OCI-LY3 (cell line): Measurements from ENCODE around the gene SNAP25.
A peak's percentile ranks its signal among the peaks of the same experiment; 100 is the strongest.

ENCODE experiments used
- H2AFZ ChIP-seq: fragments of 200-600, 300-600 bp; shearing (Covaris generic); 2 replicates; pipeline ENCODE4 v1.6.0; 2014; ENCODE audit warnings: antibody characterized with exemption, low read depth, low read length
- H3K27ac ChIP-seq: fragments of 200-600, 300-600 bp; sonication (generic); 2 replicates; pipeline ENCODE4 v1.5.1; 2014; ENCODE audit warnings: mild to moderate bottlenecking, low read length, moderate library complexity, mixed read lengths
- H3K27me3 ChIP-seq: fragments of 200-600, 300-600 bp; sonication (generic); 2 replicates; pipeline ENCODE4 v1.6.1; 2014; ENCODE audit warnings: low read depth, low read length, mixed read lengths
- H3K36me3 ChIP-seq: fragments of 200-600, 300-600 bp; sonication (generic); replicated peaks from 2 replicates; pipeline ENCODE3; 2014; ENCODE audit warnings: low read depth, low read length, mixed read lengths
- H3K4me1 ChIP-seq: fragments of 300-600, 200-600 bp; sonication (generic); 2 replicates; pipeline ENCODE4 v1.6.1; 2014; ENCODE audit warnings: low read length, mixed read lengths
- H3K4me2 ChIP-seq: fragments of 200-600, 300-600 bp; sonication (generic); 2 replicates; pipeline ENCODE4 v1.6.1; 2014; ENCODE audit warnings: low read length, mixed read lengths
- H3K4me3 ChIP-seq: fragments of 300-600, 200-600 bp; sonication (generic); 2 replicates; pipeline ENCODE4 v1.5.1; 2014; ENCODE audit warnings: antibody characterized with exemption, mild to moderate bottlenecking, low read length, moderate library complexity
- H3K79me2 ChIP-seq: fragments of 300-600, 200-600 bp; shearing (Covaris generic); 2 replicates; pipeline ENCODE4 v1.6.1; 2014; ENCODE audit warnings: mild to moderate bottlenecking, low read length, mixed read lengths
- H3K9ac ChIP-seq: fragments of 300-600, 200-600 bp; shearing (Covaris generic); 2 replicates; pipeline ENCODE4 v1.6.0; 2014; ENCODE audit warnings: mild to moderate bottlenecking, low read length, moderate library complexity
- H3K9me3 ChIP-seq: fragments of 200-600, 300-600 bp; shearing (Covaris generic); 2 replicates; pipeline ENCODE4 v1.6.1; 2014; ENCODE audit warnings: low read length, mixed read lengths; ENCODE audit not compliant: insufficient read depth
- H4K20me1 ChIP-seq: fragments of 200-600, 300-600 bp; sonication (generic); 2 replicates; pipeline ENCODE4 v1.6.1; 2016; ENCODE audit warnings: low read length, mixed read lengths; ENCODE audit not compliant: insufficient read depth
- CTCF ChIP-seq: fragments of 200-600, 300-600 bp; sonication (generic); IDR thresholded peaks from 2 replicates; pipeline ENCODE4 v1.5.1; 2014; ENCODE audit warnings: antibody characterized with exemption, low read length, low read depth
- EZH2phosphoT487 ChIP-seq: fragments of 200-600 bp; shearing (Covaris generic); IDR thresholded peaks from 2 replicates; pipeline ENCODE4 v1.6.1; 2018; ENCODE audit warnings: antibody characterized with exemption, mixed run types, low read depth

Gene SNAP25

GRCh38 chr20:10225439-10226060, 6.9 kb downstream of the SNAP25 start:
- Histone ChIP-seq H2AFZ (no peak overlapping the region), H3K4me2 (no peak overlapping the region), H3K9me3 (no peaks in the 10 kb centered on the region), H4K20me1 (no peaks in the 10 kb centered on the region), H3K27ac (no peak overlapping the region), H3K79me2 (no peaks in the 10 kb centered on the region), H3K27me3 (peaks cover 61% of the 10 kb centered on the region), H3K4me1 (peaks cover 7% of the 10 kb centered on the region), H3K9ac (no peak overlapping the region), H3K4me3 (no peak overlapping the region), H3K36me3 (no peaks in the 10 kb centered on the region)
- peak; percentile 63 for TF ChIP-seq CTCF
- no peak for TF ChIP-seq EZH2phosphoT487

DNA sequence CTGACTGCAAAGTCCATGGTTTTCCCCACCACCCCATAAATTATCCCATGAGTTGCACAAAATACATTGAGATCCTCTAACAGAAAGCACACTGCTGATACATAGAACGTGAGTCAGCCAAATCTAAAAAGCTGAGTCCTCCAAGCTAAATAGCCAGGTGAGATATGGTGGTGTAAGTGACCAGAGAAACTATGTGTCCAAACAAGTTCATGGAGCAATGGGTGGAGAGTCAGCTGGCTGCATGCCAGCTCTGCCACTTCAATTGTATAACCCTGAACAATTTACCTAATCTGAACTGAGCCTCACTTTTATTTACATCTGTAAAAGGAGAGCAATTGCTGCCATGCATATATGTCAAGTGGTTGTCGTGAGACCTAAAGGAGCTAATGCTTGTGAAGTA, 9.7 kb downstream of the SNAP25 start:
- peaks cover 7% of the 10 kb centered on the region for H3K4me1 ChIP-seq
- H3K79me2 ChIP-seq: no peaks in the 10 kb centered on the region

GRCh38 chr20:10231290-10231689, 12.7 kb downstream of the SNAP25 start:
- no peak for TF ChIP-seq CTCF
- TF ChIP-seq EZH2phosphoT487: no peak
- H3K27ac ChIP-seq: no peak overlapping the region
- H3K4me1 ChIP-seq: no peaks in the 10 kb centered on the region
- no peaks in the 10 kb centered on the region for H3K79me2 ChIP-seq
- no peak overlapping the region for H3K9ac ChIP-seq
- no peak overlapping the region for H3K4me2 ChIP-seq
- H3K4me3 ChIP-seq: no peak overlapping the region
- H4K20me1 ChIP-seq: no peaks in the 10 kb centered on the region
- no peaks in the 10 kb centered on the region for H3K9me3 ChIP-seq
- no peaks in the 10 kb centered on the region for H3K36me3 ChIP-seq
- H3K27me3 ChIP-seq: peaks cover 75% of the 10 kb centered on the region
- H2AFZ ChIP-seq: no peak overlapping the region

More for the DNA sequence above, 9.7 kb downstream of the SNAP25 start:
- Histone ChIP-seq H3K27ac (no peak overlapping the region), H3K4me2 (no peak overlapping the region), H3K4me3 (no peak overlapping the region), H3K9ac (no peak overlapping the region), H3K27me3 (peaks cover 68% of the 10 kb centered on the region), H2AFZ (no peak overlapping the region), H3K36me3 (no peaks in the 10 kb centered on the region), H4K20me1 (no peaks in the 10 kb centered on the region), H3K9me3 (no peaks in the 10 kb centered on the region)
- TF ChIP-seq EZH2phosphoT487: no peak
- TF ChIP-seq CTCF: no peak

- no peak overlapping the region for H2AFZ ChIP-seq
- TF ChIP-seq EZH2phosphoT487 (no peak), CTCF (no peak)
- no peaks in the 10 kb centered on the region for H3K79me2 ChIP-seq
These were observed 18.2 kb downstream of the SNAP25 start for GRCh38 chr20:10236540-10237533.

More at GRCh38 chr20:10236540-10237533, 18.2 kb downstream of the SNAP25 start:
- H3K9me3 ChIP-seq: no peaks in the 10 kb centered on the region
- H3K27ac ChIP-seq: no peak overlapping the region
- H4K20me1 ChIP-seq: no peaks in the 10 kb centered on the region
- H3K4me3 ChIP-seq: no peak overlapping the region
- H3K4me1 ChIP-seq: no peaks in the 10 kb centered on the region
- H3K27me3 ChIP-seq: peaks cover 31% of the 10 kb centered on the region
- no peak overlapping the region for H3K4me2 ChIP-seq
- H3K9ac ChIP-seq: no peak overlapping the region
- H3K36me3 ChIP-seq: no peaks in the 10 kb centered on the region
